GM18858 (cell line): Measurements from ENCODE around the gene AJAP1.

Experiments used
- ATAC-seq: cut with Tn5 transposase; IDR thresholded peaks from one replicate; pipeline ENCODE4 v1.9.1; 2021; ENCODE audit not compliant: unreplicated experiment

The AJAP1 gene

GRCh38 chr1:4698911-4699310 is 44.5 kb downstream of the AJAP1 start:
- ATAC-seq, result no peak

GRCh38 chr1:4699376-4700301 is 45.2 kb downstream of the AJAP1 start:
- no peak for ATAC-seq

- ATAC-seq, result no peak
Measured at GRCh38 chr1:4700801-4701200, 46.4 kb downstream of the AJAP1 start.

- no peak for ATAC-seq
Measured at GRCh38 chr1:4701276-4701675, 46.9 kb downstream of the AJAP1 start.

- ATAC-seq, result no peak
Measured at GRCh38 chr1:4702464-4702863, 48.1 kb downstream of the AJAP1 start.

- ATAC-seq, result no peak
Measured at GRCh38 chr1:4702932-4703331, 48.5 kb downstream of the AJAP1 start.

GRCh38 chr1:4703646-4704045 is 49.2 kb downstream of the AJAP1 start:
- ATAC-seq, result no peak

- ATAC-seq, result no peak
Measured at GRCh38 chr1:4708840-4709507, 54.6 kb downstream of the AJAP1 start.

- ATAC-seq, result no peak
Measured at GRCh38 chr1:4709641-4710040, 55.2 kb downstream of the AJAP1 start.

GRCh38 chr1:4710592-4711415 is 56.4 kb downstream of the AJAP1 start:
- ATAC-seq, result no peak

GRCh38 chr1:4711416-4712275 is 57.2 kb downstream of the AJAP1 start:
- no peak for ATAC-seq

- no peak for ATAC-seq
Measured at GRCh38 chr1:4713669-4714068, 59.3 kb downstream of the AJAP1 start.

- ATAC-seq, result no peak
Measured at GRCh38 chr1:4716406-4716805, 62.0 kb downstream of the AJAP1 start.

- ATAC-seq, result no peak
Measured at GRCh38 chr1:4718071-4718470, 63.7 kb downstream of the AJAP1 start.

GRCh38 chr1:4723106-4723505 is 68.7 kb downstream of the AJAP1 start:
- no peak for ATAC-seq

- ATAC-seq, result no peak
Measured at GRCh38 chr1:4724001-4724400, 69.6 kb downstream of the AJAP1 start.

- no peak for ATAC-seq
Measured at GRCh38 chr1:4724695-4725250, 70.4 kb downstream of the AJAP1 start.

GRCh38 chr1:4725416-4725815 is 71.0 kb downstream of the AJAP1 start:
- no peak for ATAC-seq

GRCh38 chr1:4726620-4727341 is 72.4 kb downstream of the AJAP1 start:
- ATAC-seq, result no peak
